Activated CD4-positive, alpha-beta T cell treated with anti-CD3 and anti-CD28 coated beads, Interleukin-2, amount 50 U/mL, for 24 hours (primary cell): ENCODE data around the gene AEBP1.
A peak's percentile ranks its signal among the peaks of the same experiment; 100 is the strongest.

Source experiments
- DNase-seq, 2 donors: peaks; one replicate each; pipeline ENCODE4 v3.0.0-alpha.2; 2020; ENCODE audit warnings: low read depth in 1 of 2, low spot score in 1 of 2

AEBP1 gene

GRCh38 chr7:44066494-44067063, 37.6 kb upstream of the AEBP1 start:
- no peak for DNase-seq

DNA sequence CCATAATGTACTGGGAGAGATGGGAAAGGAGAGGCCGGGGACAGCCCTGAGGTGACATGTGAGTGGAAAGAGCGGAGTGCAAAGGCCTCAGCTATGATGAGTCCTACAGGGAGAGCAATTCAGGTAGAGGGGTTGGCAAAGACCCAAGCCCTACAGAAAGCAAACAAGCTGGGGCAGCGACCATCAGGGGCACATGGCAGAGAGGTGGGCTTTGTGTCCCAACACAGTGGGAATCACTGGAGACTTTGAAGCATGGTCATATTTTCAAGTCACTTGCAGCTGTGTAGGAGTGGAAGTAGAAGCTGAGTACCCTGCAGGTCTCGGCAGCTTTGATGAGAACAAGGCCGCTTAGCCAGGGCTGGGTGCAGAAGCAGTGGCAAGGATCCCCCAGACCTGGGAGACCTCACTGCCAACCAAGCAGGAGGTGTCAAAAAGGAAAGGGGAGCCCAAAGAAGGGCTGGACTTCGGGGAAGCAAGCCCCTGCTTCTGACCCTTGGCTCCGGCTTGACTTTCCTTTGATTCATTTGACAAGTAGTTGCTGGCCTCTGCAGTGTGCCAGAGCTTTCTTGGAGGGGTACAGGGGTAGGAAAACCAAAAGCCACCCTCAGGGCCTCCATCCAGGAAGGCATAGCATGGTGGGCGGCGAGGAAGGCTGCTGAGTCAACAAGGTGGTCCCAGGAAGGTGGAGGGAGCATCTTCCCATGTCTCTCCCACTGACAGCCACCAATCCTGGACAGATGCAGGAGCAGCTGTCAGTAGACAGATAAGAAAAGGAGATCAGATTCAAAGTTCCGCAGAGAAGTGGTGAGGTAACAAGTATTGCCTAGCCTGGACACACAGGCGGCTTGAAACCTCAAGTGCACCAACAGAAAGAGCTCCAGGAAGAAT, 36.8 kb upstream of the AEBP1 start:
- DNase-seq = no peak

- DNase-seq = no peak
Observed at GRCh38 chr7:44068054-44068453, 36.1 kb upstream of the AEBP1 start.

- no peak for DNase-seq
Observed at GRCh38 chr7:44071726-44072363, 32.3 kb upstream of the AEBP1 start.

DNA sequence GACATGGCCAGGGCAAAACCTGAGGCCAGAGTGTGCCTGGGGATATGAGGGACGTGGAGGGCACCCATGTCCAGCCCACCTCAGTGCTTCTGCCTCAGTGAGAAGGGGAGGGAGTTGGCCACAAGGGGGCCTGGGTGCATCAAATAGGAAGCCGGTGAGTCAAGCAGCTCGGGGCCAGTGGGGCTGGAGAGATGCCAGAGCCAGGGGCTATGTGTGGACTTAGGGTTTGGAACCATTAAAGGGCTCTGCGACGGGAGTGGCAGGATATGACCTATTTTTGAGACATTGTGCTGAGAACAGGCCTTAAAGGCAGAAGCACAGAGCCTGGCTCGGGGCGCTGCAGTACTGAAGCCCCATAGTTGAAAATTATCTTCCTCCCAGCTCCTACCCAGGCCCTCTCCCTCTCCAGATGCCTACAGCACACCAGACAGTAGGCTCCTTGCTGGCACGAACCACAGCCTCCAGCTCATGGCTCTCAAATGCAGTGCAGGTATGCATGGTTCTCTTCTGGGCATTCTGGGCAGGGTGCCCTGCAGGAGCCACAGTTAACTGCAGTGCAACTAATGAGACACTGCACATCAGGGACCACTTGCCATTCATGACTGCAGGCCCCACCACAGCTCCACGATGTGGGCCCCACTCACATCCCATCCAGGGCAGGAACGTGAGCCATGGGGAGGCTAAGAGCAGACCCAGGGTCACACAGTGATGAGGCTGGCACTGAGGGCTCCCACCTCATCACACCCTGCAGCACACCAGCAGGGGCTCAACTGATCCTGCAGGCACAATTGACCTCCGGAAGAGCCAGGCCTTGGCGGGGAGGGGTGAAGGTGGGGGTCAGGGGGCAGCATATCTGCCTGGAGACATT, 31.5 kb upstream of the AEBP1 start:
- DNase-seq = no peak

- no peak for DNase-seq
Observed at GRCh38 chr7:44073664-44074348, 30.3 kb upstream of the AEBP1 start.

DNA sequence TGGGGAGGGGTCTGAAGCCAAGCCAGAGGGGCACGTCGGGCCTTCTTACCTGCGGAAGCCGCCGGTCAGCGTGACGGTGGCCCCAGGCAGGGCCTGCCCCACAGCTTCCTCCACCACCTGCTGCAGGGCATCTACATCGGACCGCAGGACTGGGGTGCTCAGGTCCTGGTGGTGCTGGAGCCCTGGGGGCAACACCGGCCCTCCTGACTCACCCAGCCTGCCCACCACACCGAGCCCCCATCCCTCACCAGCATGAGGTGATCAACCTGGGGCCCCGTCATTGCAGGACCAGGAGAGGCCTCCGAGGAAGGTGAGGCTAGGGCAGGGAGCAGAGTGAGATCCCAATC, 29.8 kb upstream of the AEBP1 start:
- DNase-seq = no peak

- DNase-seq = no peak
Observed at GRCh38 chr7:44075296-44076075, 28.7 kb upstream of the AEBP1 start.

GRCh38 chr7:44076101-44076895, 27.8 kb upstream of the AEBP1 start:
- no peak for DNase-seq

- DNase-seq = no peak
Observed at GRCh38 chr7:44077061-44077460, 27.1 kb upstream of the AEBP1 start.

GRCh38 chr7:44077681-44078091, 26.5 kb upstream of the AEBP1 start:
- DNase-seq = no peak

DNA sequence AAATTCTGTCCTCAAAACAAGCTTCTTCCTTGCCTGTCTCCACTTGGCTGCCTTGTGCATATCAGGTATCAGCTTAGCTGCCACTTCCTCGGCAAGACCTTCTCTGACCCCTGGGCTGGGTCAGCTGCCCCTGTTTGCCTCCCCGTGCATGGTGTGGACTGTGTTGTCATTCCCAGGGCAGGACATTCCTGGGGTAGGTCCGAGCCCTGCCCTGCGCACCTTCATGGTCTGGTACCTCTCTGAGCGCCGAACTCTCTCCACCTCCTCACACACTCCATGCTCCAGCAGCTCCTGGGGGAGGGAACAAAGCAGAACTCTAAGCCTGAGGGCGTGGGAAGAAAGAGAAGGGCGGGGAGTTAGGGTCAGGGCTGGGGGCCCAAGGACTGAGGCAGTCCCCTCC, 25.6 kb upstream of the AEBP1 start:
- no peak for DNase-seq

- no peak for DNase-seq
Observed at GRCh38 chr7:44079331-44080021, 24.7 kb upstream of the AEBP1 start.

DNA sequence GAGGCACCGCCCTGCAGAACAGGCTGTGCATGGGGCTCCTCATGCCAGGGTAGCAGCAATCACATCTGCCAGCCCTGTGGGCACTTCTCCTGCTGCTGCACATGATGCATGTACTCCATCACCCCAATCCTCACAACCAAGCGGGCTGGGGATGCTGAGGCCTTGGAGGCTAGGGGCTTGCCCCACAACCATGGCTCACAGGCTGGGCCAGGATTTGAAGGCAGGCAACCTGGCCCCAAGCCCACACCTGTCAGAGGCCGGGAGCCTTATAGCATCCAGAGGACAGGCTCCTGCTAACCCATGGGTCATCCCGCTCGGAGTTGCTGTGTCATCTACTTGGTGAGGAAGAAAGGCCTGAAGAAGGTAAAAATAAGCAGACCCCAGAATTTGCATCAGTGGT, 24.0 kb upstream of the AEBP1 start:
- no peak for DNase-seq

GRCh38 chr7:44080686-44081265, 23.4 kb upstream of the AEBP1 start:
- DNase-seq = no peak

GRCh38 chr7:44081266-44081748, 22.8 kb upstream of the AEBP1 start:
- no peak for DNase-seq

DNA sequence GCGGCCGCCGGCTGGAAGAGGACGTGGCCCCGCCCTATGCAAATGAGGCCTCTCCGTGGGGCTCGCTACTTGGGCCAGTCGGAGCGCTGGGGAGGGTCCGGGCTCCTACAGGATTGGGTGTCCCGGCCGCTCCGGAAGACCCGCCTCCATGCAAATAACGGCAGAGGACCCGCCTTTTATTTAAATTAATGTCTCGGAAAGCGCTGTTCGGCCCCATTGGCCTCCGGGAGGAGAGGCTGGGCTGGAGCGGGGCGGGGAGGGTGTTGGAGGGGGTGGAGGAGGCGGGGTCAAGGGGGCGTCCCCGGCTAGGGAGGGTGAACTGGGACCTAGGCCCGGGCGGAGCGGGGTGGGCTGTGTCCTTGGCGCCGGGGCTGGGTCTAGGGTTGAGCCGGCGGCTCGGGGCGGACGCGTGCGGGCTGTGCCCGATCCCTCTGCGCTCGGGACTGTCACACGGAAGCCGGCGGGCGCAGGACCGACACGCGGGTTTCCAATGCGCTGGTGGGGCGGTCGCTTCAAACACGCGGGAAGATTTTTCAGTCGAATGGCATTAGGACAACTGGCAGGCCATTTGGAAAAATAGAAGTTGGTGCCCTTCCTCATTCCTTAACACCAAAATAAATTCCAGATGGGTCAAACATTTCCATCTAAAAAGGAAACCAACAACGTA, 21.5 kb upstream of the AEBP1 start:
- peak; percentile 90 to 97 for DNase-seq

DNA sequence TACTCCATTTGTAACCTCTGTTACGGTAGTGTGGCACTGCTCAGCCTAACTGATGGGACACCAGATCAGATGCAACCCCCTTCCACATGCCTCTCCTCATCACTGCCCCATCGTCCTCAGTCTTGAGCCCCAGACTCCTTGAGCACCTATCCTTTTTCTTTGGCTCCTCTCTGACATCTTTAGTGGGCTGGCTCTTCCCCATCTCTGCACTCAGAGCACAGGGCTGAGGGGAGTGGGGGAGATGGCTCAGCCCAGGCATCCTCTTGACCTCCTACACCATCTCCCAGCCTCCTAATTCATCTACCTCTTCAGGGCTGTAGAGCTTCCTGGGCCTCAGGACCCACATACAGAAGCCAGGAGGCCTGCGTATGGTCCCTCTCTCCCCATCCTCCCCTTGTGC, 20.3 kb upstream of the AEBP1 start:
- DNase-seq = no peak
